ENCODE results near the gene ANKRD1. TPM values are rescaled to one million over a fixed set of nuclear protein-coding genes. Genes with fewer than 3 reads are reported as not detected.
A peak's percentile ranks its signal among the peaks of the same experiment; 100 is the strongest.

ANKRD1 gene
- total RNA-seq, 1 donor from 2014 or later, result 48.1 TPM

- peaks cover 19% of the 10 kb centered on the region for H3K4me1 Mint-ChIP-seq (ENCODE audit: low read depth)
- no peaks in the 10 kb centered on the region for H3K36me3 Mint-ChIP-seq (ENCODE audit: insufficient read depth)
- DNase-seq (ENCODE audit: low spot score, unreplicated experiment), result no peak
- no peaks in the 10 kb centered on the region for H3K9me3 Mint-ChIP-seq (ENCODE audit: low read depth)
- TF ChIP-seq, protein P1, sequence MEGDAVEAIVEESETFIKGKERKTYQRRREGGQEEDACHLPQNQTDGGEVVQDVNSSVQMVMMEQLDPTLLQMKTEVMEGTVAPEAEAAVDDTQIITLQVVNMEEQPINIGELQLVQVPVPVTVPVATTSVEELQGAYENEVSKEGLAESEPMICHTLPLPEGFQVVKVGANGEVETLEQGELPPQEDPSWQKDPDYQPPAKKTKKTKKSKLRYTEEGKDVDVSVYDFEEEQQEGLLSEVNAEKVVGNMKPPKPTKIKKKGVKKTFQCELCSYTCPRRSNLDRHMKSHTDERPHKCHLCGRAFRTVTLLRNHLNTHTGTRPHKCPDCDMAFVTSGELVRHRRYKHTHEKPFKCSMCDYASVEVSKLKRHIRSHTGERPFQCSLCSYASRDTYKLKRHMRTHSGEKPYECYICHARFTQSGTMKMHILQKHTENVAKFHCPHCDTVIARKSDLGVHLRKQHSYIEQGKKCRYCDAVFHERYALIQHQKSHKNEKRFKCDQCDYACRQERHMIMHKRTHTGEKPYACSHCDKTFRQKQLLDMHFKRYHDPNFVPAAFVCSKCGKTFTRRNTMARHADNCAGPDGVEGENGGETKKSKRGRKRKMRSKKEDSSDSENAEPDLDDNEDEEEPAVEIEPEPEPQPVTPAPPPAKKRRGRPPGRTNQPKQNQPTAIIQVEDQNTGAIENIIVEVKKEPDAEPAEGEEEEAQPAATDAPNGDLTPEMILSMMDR (IDR thresholded peaks at IDR 0.05; ENCODE audit: unreplicated experiment), result no peak
- H3K27ac Mint-ChIP-seq, result no peak overlapping the region
- H3K27me3 Mint-ChIP-seq, result peaks cover 26% of the 10 kb centered on the region
- no peak overlapping the region for H3K4me3 Mint-ChIP-seq (ENCODE audit: low read depth)
Observed at GRCh38 chr10:90925079-90926029, 4.5 kb upstream of the ANKRD1 start.

DNA sequence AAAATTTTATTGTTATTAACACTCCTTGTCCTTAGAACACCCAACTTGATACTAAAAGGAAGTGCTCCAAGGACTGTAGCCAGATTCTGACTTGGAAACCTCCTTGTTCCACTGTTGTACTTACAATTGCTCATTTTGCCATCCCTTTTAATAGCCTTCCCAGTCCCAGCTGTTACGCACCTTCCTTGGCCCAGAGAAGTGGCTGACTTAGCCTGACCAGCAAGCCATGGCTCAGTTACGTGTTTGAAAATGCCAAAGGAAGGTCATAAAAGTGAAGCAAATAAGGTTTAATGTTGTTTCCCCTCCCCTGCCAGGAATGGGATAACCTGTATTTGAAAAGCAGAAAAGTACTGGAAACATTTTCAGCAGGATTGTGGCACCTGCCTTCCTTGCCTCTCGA lies 3.7 kb upstream of the ANKRD1 start:
- TF ChIP-seq, protein P1 (IDR thresholded peaks at IDR 0.05; ENCODE audit: unreplicated experiment), result no peak
- peaks cover 20% of the 10 kb centered on the region for H3K4me1 Mint-ChIP-seq (ENCODE audit: low read depth)
- no peak overlapping the region for H3K4me3 Mint-ChIP-seq (ENCODE audit: low read depth)
- no peak overlapping the region for H3K27ac Mint-ChIP-seq
- DNase-seq (ENCODE audit: low spot score, unreplicated experiment), result no peak
- peaks cover 29% of the 10 kb centered on the region for H3K27me3 Mint-ChIP-seq
- no peaks in the 10 kb centered on the region for H3K36me3 Mint-ChIP-seq (ENCODE audit: insufficient read depth)
- H3K9me3 Mint-ChIP-seq (ENCODE audit: low read depth), result no peaks in the 10 kb centered on the region

- TF ChIP-seq, protein P1 (IDR thresholded peaks at IDR 0.05; ENCODE audit: unreplicated experiment), result no peak
- H3K36me3 Mint-ChIP-seq (ENCODE audit: insufficient read depth), result no peaks in the 10 kb centered on the region
- H3K27me3 Mint-ChIP-seq, result peaks cover 26% of the 10 kb centered on the region
- H3K4me1 Mint-ChIP-seq (ENCODE audit: low read depth), result peaks cover 25% of the 10 kb centered on the region
- no peak overlapping the region for H3K4me3 Mint-ChIP-seq (ENCODE audit: low read depth)
- H3K27ac Mint-ChIP-seq, result no peak overlapping the region
- H3K9me3 Mint-ChIP-seq (ENCODE audit: low read depth), result no peaks in the 10 kb centered on the region
- no peak for DNase-seq (ENCODE audit: low spot score, unreplicated experiment)
Observed at GRCh38 chr10:90923111-90923731, 2.3 kb upstream of the ANKRD1 start.

- Mint-ChIP-seq H3K27me3 (peaks cover 20% of the 10 kb centered on the region), H3K27ac (no peak overlapping the region), H3K4me3 (ENCODE audit: low read depth) (no peak overlapping the region), H3K9me3 (ENCODE audit: low read depth) (no peaks in the 10 kb centered on the region), H3K4me1 (ENCODE audit: low read depth) (peaks cover 25% of the 10 kb centered on the region), H3K36me3 (ENCODE audit: insufficient read depth) (peaks cover 3% of the 10 kb centered on the region)
- TF ChIP-seq, protein P1 (IDR thresholded peaks at IDR 0.05; ENCODE audit: unreplicated experiment), result no peak
- DNase-seq (ENCODE audit: low spot score, unreplicated experiment), result no peak
Observed at GRCh38 chr10:90921906-90922305, 1.0 kb upstream of the ANKRD1 start.

- TF ChIP-seq, protein P1 (IDR thresholded peaks at IDR 0.05; ENCODE audit: unreplicated experiment), result no peak
- no peaks in the 10 kb centered on the region for H3K9me3 Mint-ChIP-seq (ENCODE audit: low read depth)
- peaks cover 9% of the 10 kb centered on the region for H3K36me3 Mint-ChIP-seq (ENCODE audit: insufficient read depth)
- no peak for DNase-seq (ENCODE audit: low spot score, unreplicated experiment)
- H3K4me1 Mint-ChIP-seq (ENCODE audit: low read depth), result peaks cover 26% of the 10 kb centered on the region
- peak overlapping the region; percentile 70 for H3K4me3 Mint-ChIP-seq (ENCODE audit: low read depth)
- peaks cover 17% of the 10 kb centered on the region for H3K27me3 Mint-ChIP-seq
- H3K27ac Mint-ChIP-seq, result peak overlapping the region; percentile 90
Observed at GRCh38 chr10:90919683-90920574, 958 bp downstream of the ANKRD1 start.
